ENCODE data around the gene MGAT5.

The MGAT5 gene

GRCh38 chr2:134304394-134305108, 50.7 kb downstream of the MGAT5 start:
- no peak for DNase-seq (ENCODE audit: low spot score)

- no peak for DNase-seq (ENCODE audit: low spot score)
Measured at GRCh38 chr2:134305109-134305491, 51.2 kb downstream of the MGAT5 start.

- no peak for DNase-seq (ENCODE audit: low spot score)
Measured at GRCh38 chr2:134306521-134306920, 52.6 kb downstream of the MGAT5 start.

- no peak for DNase-seq (ENCODE audit: low spot score)
Measured at GRCh38 chr2:134307334-134307733, 53.5 kb downstream of the MGAT5 start.

GRCh38 chr2:134308474-134309385, 54.9 kb downstream of the MGAT5 start:
- no peak for DNase-seq (ENCODE audit: low spot score)

- no peak for DNase-seq (ENCODE audit: low spot score)
Measured at GRCh38 chr2:134310107-134311079, 56.5 kb downstream of the MGAT5 start.

GRCh38 chr2:134312482-134312881, 58.6 kb downstream of the MGAT5 start:
- no peak for DNase-seq (ENCODE audit: low spot score)

- no peak for DNase-seq (ENCODE audit: low spot score)
Measured at GRCh38 chr2:134314202-134314601, 60.3 kb downstream of the MGAT5 start.

- DNase-seq (ENCODE audit: low spot score), result no peak
Measured at GRCh38 chr2:134314681-134315368, 61.0 kb downstream of the MGAT5 start.

GRCh38 chr2:134315471-134315870, 61.6 kb downstream of the MGAT5 start:
- DNase-seq (ENCODE audit: low spot score), result no peak

GRCh38 chr2:134319596-134320254, 65.9 kb downstream of the MGAT5 start:
- no peak for DNase-seq (ENCODE audit: low spot score)

- DNase-seq (ENCODE audit: low spot score), result no peak
Measured at GRCh38 chr2:134320930-134321329, 67.1 kb downstream of the MGAT5 start.

GRCh38 chr2:134323777-134324176, 69.9 kb downstream of the MGAT5 start:
- DNase-seq (ENCODE audit: low spot score), result no peak

GRCh38 chr2:134324430-134324829, 70.6 kb downstream of the MGAT5 start:
- no peak for DNase-seq (ENCODE audit: low spot score)

GRCh38 chr2:134324947-134325346, 71.1 kb downstream of the MGAT5 start:
- DNase-seq (ENCODE audit: low spot score), result no peak

GRCh38 chr2:134325696-134326095, 71.8 kb downstream of the MGAT5 start:
- DNase-seq (ENCODE audit: low spot score), result no peak

GRCh38 chr2:134327367-134327766, 73.5 kb downstream of the MGAT5 start:
- DNase-seq (ENCODE audit: low spot score), result no peak

GRCh38 chr2:134331081-134331480, 77.2 kb downstream of the MGAT5 start:
- no peak for DNase-seq (ENCODE audit: low spot score)

GRCh38 chr2:134333646-134334189, 79.8 kb downstream of the MGAT5 start:
- no peak for DNase-seq (ENCODE audit: low spot score)

- DNase-seq (ENCODE audit: low spot score), result no peak
Measured at GRCh38 chr2:134334542-134335353, 80.9 kb downstream of the MGAT5 start.
